OCI-LY3 (cell line): ENCODE results near the gene CAPN7.

ENCODE experiments used
- CTCF ChIP-seq: fragments of 200-600, 300-600 bp; sonication (generic); IDR thresholded peaks from 2 replicates; pipeline ENCODE4 v1.5.1; 2014; ENCODE audit warnings: antibody characterized with exemption, low read length, low read depth
- EZH2phosphoT487 ChIP-seq: fragments of 200-600 bp; shearing (Covaris generic); IDR thresholded peaks from 2 replicates; pipeline ENCODE4 v1.6.1; 2018; ENCODE audit warnings: antibody characterized with exemption, mixed run types, low read depth

GRCh38 chr3:15241341-15241740, 35.3 kb downstream of the CAPN7 start:
- TF ChIP-seq CTCF (peak; percentile 81), EZH2phosphoT487 (no peak)
